ENCODE data around the gene OSGIN1.

- TF ChIP-seq CTCF (IDR thresholded peaks at IDR 0.05), result no peak
- TF ChIP-seq ZFX (IDR thresholded peaks at IDR 0.05; ENCODE audit: borderline replicate concordance), result no peak
These were observed 12.6 kb downstream of the OSGIN1 start for GRCh38 chr16:83965444-83966152.
